ENCODE results near the gene SLC17A7. TPM values are rescaled to one million over a fixed set of nuclear protein-coding genes. Genes with fewer than 3 reads are reported as not detected.

The SLC17A7 gene
- total RNA-seq, 2 donors from 2014 or later, result 0.22 to 0.33 TPM

DNA sequence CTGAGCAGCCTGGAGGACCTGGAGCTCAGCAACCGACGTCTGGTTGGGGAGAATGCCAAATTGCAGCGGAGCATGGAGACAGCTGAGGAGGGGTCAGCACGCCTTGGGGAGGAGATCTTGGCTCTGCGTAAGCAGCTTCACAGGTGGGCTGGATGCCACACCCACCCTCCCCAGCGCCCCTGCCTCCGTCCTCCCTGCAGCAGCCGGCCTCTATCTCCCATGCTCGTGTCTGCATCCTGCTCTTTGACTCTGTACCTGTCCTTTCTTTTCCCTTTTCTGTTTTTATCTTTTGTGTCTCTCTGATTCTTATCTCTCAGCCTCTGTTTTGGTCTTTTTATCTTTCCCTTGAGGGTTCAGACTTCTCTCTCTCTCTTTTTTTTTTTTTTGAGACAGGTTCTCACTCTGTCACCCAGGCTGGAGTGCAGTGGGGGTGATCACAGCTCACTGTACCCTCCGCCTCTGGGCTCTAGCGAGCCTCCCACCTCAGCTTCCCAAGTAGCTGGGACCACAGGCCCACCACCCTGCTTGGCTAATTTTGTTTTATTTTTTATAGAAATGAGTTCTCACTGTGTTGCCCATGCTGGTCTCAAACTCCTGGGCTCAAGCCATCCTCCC is 43.2 kb downstream of the SLC17A7 start:
- H3K9me3 ChIP-seq (ENCODE audit: control insufficient read depth, low read length), result no peaks in the 10 kb centered on the region
- no peaks in the 10 kb centered on the region for H3K36me3 ChIP-seq (ENCODE audit: control insufficient read depth, insufficient read depth, low read length)
- Mint-ChIP-seq H3K4me3 (no peak overlapping the region), H3K36me3 (ENCODE audit: low read depth) (no peaks in the 10 kb centered on the region), H3K27ac (no peak overlapping the region), H3K27me3 (ENCODE audit: insufficient read depth) (no peaks in the 10 kb centered on the region), H3K9me3 (no peaks in the 10 kb centered on the region), H3K4me1 (peaks cover 13% of the 10 kb centered on the region)
- TF ChIP-seq, protein P1, sequence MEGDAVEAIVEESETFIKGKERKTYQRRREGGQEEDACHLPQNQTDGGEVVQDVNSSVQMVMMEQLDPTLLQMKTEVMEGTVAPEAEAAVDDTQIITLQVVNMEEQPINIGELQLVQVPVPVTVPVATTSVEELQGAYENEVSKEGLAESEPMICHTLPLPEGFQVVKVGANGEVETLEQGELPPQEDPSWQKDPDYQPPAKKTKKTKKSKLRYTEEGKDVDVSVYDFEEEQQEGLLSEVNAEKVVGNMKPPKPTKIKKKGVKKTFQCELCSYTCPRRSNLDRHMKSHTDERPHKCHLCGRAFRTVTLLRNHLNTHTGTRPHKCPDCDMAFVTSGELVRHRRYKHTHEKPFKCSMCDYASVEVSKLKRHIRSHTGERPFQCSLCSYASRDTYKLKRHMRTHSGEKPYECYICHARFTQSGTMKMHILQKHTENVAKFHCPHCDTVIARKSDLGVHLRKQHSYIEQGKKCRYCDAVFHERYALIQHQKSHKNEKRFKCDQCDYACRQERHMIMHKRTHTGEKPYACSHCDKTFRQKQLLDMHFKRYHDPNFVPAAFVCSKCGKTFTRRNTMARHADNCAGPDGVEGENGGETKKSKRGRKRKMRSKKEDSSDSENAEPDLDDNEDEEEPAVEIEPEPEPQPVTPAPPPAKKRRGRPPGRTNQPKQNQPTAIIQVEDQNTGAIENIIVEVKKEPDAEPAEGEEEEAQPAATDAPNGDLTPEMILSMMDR (conservative IDR thresholded peaks at IDR 0.05), result no peak
- H3K9ac ChIP-seq (ENCODE audit: extremely low read depth, low read length, poor library complexity, severe bottlenecking), result no peak overlapping the region
- H3K27me3 ChIP-seq (ENCODE audit: control insufficient read depth, insufficient read depth, low read length, poor library complexity, severe bottlenecking), result peaks cover 2% of the 10 kb centered on the region
- H3K4me3 ChIP-seq (ENCODE audit: low read length), result no peak overlapping the region
- WGBS, 2 experiments (ENCODE audit: insufficient coverage in 1 of 2, insufficient read length in 1 of 2), result 70 to 74% methylated on average over 9 of the region's 11 CpGs
- no peaks in the 10 kb centered on the region for H3K4me1 ChIP-seq (ENCODE audit: control insufficient read depth, insufficient read depth, low read length)
- no peak for DNase-seq
- H3K27ac ChIP-seq (ENCODE audit: low read depth, low read length), result no peak overlapping the region

DNA sequence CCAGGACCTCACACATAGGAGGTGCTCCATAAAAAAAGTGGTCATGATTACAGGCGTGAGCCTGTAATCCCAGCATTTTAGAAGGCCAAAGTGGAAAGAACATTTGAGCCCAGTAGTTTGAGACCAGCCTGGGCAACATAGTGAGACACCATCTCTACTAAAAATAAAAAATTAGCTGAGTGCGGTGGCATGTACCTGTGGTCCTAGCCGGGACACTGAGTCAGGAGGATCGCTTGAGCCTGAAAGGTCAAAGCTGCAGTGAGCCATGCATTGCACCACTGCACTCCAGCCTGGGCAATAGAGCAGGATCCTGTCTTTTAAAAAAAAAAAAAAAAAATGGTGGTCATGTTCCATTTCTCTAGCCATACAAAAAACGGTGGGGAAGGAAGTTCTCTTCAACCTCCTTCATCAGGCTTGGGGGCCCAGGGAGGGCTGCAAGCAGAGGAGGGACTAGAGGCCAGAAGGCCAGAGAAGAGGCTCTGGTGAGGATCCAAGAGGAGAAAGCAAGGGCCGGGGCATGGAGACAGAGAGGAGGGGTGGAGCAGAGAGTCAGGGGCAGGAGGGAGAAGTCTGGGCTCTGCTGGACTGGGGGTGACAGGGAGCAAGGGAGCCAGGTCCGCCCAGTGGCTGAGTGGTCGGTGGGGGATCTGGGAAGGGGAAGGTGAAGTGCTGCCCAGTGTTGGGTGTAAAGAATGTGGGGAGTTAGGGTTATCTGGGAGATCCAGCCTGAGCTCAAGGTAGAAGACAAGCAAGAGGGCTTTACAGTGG is 44.4 kb downstream of the SLC17A7 start:
- H3K27me3 Mint-ChIP-seq (ENCODE audit: insufficient read depth), result peaks cover 3% of the 10 kb centered on the region
- H3K4me1 ChIP-seq (ENCODE audit: control insufficient read depth, insufficient read depth, low read length), result no peaks in the 10 kb centered on the region
- H3K36me3 ChIP-seq (ENCODE audit: control insufficient read depth, insufficient read depth, low read length), result no peaks in the 10 kb centered on the region
- H3K9ac ChIP-seq (ENCODE audit: extremely low read depth, low read length, poor library complexity, severe bottlenecking), result no peak overlapping the region
- 91% methylated on average over 6 to 8 of the region's 8 CpGs for WGBS, 2 experiments (ENCODE audit: insufficient coverage in 1 of 2, insufficient read length in 1 of 2)
- H3K4me1 Mint-ChIP-seq, result peaks cover 13% of the 10 kb centered on the region
- H3K36me3 Mint-ChIP-seq (ENCODE audit: low read depth), result no peaks in the 10 kb centered on the region
- no peaks in the 10 kb centered on the region for H3K9me3 ChIP-seq (ENCODE audit: control insufficient read depth, low read length)
- no peak overlapping the region for H3K4me3 Mint-ChIP-seq
- H3K27me3 ChIP-seq (ENCODE audit: control insufficient read depth, insufficient read depth, low read length, poor library complexity, severe bottlenecking), result peaks cover 9% of the 10 kb centered on the region
- H3K9me3 Mint-ChIP-seq, result no peaks in the 10 kb centered on the region
- H3K27ac Mint-ChIP-seq, result peak overlapping the region; percentile 61
- H3K27ac ChIP-seq (ENCODE audit: low read depth, low read length), result no peak overlapping the region
- no peak overlapping the region for H3K4me3 ChIP-seq (ENCODE audit: low read length)
- TF ChIP-seq, protein P1 (conservative IDR thresholded peaks at IDR 0.05), result no peak
- DNase-seq, result no peak

DNA sequence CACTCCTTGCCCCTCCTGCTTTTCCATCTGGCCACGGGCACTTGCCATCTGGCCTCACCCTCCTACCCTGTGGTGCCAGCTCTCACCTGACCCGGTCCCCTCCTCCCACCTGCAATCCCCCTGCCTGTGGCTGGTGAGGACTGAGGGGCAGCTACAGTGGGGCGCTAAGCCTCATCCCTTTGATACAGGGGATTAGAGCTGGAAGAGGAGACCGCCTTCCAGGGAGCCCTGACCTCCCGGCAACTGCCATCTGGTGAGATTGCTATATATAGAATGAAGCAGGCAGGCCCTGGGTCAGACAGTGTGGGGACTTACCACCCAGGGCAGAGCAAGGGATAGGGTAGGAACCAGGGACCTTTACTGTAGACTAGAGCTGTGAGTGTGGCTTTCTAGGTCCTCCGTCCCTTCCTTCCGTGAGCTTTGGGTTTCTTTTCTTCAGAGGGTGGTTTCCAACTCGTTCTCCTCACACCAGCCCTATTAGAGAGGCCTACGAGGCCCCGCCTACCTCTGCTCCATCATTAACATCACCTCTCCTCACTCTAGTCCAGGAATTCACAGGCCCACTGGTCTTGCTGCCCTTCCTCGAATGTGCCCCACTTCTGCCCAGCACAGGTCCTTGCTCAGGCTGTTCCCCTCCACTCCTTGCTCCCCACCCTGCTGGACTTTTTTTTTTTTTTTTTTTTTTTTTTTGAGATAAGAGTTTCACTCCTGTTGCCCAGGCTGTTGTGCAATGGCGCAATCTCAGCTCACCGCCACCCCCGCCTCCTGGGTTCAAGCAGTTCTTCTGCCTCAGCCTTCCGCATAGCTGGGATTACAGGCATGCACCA is 45.5 kb downstream of the SLC17A7 start:
- no peak overlapping the region for H3K4me3 Mint-ChIP-seq
- WGBS, 2 experiments (ENCODE audit: insufficient coverage in 1 of 2, insufficient read length in 1 of 2), result 76 to 80% methylated on average over 10 to 15 of the region's 15 CpGs
- H3K27ac Mint-ChIP-seq, result no peak overlapping the region
- no peak overlapping the region for H3K4me3 ChIP-seq (ENCODE audit: low read length)
- TF ChIP-seq, protein P1 (conservative IDR thresholded peaks at IDR 0.05), result no peak
- no peak overlapping the region for H3K9ac ChIP-seq (ENCODE audit: extremely low read depth, low read length, poor library complexity, severe bottlenecking)
- H3K36me3 ChIP-seq (ENCODE audit: control insufficient read depth, insufficient read depth, low read length), result no peaks in the 10 kb centered on the region
- H3K4me1 Mint-ChIP-seq, result peaks cover 13% of the 10 kb centered on the region
- H3K27me3 Mint-ChIP-seq (ENCODE audit: insufficient read depth), result peaks cover 4% of the 10 kb centered on the region
- DNase-seq, result no peak
- no peaks in the 10 kb centered on the region for H3K9me3 ChIP-seq (ENCODE audit: control insufficient read depth, low read length)
- H3K36me3 Mint-ChIP-seq (ENCODE audit: low read depth), result no peaks in the 10 kb centered on the region
- H3K27me3 ChIP-seq (ENCODE audit: control insufficient read depth, insufficient read depth, low read length, poor library complexity, severe bottlenecking), result peaks cover 9% of the 10 kb centered on the region
- no peaks in the 10 kb centered on the region for H3K4me1 ChIP-seq (ENCODE audit: control insufficient read depth, insufficient read depth, low read length)
- no peaks in the 10 kb centered on the region for H3K9me3 Mint-ChIP-seq
- H3K27ac ChIP-seq (ENCODE audit: low read depth, low read length), result no peak overlapping the region
